ENCODE results near the gene CABCOCO1.
"Not testable (repeated sequence)": the region's sequence is repeated elsewhere in the genome, so short reads cannot be mapped to it uniquely, and the experiment has no call there.

Gene CABCOCO1

DNA sequence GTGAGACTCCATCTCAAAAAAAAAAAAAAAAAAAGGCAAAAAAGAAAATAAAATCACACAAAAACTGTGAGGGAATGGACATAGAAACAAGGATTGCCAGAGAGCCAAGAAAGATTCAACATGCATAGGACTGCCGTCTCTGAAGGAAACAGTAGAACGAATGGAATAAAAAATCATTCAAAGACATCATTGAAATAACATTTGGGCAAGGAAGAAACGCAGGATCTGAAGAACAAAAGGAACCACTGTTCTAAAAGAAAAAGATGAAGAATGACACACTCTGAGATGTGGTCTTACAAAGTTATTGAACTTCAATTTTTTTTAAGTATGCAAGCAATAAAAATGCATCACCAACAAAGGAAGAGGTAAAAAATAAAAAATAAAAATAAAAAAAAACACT is 57.2 kb downstream of the CABCOCO1 start:
- DNase-seq, result no peak

DNA sequence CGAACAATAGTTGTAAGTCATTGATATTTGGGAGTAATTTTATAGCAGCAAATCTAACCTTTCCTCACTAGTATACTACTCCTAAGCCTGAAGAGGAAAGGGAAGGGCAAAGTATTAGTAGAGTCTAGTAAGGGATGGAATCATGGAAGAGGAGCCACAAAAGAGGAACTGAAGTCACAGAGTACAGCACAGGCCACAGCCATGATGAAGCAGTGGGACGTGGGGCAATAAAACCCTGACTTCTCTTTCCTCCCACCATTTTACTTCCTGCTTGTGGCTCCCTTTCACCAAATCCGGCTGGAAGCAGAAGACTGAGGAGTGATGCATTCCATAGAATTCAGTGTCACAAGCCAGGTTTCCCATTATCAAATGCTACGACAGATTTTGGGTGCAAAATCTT is 58.7 kb downstream of the CABCOCO1 start:
- DNase-seq, result no peak

DNA sequence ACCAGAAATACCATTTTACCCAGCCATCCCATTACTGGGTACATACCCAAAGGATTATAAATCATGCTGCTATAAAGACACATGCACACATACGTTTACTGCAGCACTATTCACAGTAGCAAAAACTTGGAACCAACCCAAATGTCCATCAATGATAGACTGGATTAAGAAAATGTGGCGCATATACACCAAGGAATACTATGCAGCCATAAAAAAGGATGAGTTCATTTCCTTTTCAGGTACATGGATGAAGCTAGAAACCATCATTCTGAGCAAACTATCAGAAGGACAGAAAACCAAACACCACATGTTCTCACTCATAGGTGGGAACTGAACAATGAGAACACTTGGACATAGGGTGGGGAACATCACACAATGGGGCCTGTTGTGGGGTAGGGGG is 62.5 kb downstream of the CABCOCO1 start:
- DNase-seq, result not testable (repeated sequence)

DNA sequence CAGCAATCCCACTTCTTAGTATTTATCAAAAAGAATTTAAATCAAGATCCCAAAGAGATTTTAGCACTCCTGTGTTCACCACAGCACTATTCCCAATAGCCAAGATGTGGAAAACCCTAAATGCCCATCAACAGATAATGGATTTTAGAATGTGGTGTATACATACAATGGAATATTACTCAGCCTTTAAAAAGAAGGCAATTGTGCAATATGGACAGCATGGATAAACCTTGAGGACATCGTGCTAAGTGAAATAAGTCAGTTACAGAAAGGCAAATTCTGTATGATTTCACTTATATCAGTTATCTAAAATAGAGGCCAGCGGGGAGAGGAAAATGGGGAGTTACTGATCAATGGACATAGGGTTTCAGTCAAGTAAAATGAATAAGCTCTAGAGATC is 66.9 kb downstream of the CABCOCO1 start:
- DNase-seq, result no peak

DNA sequence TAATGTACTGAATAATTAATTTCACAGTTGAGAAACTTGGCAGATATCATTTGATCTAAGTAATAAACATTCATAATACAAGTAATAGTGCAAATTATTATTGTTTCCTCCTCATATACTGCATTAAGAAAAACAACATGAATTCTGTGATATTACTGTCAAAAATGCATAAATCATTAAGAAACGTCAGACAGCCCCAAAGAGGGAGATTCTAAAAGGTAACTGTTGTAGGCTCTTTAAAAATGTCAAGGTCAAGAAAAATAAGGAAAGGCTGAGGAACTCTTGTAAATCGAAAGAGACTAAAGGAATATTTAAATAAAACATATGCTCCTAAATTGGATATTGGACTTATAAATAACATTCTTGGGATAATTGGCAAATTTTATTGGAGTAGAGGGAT is 67.9 kb downstream of the CABCOCO1 start:
- DNase-seq, result no peak

DNA sequence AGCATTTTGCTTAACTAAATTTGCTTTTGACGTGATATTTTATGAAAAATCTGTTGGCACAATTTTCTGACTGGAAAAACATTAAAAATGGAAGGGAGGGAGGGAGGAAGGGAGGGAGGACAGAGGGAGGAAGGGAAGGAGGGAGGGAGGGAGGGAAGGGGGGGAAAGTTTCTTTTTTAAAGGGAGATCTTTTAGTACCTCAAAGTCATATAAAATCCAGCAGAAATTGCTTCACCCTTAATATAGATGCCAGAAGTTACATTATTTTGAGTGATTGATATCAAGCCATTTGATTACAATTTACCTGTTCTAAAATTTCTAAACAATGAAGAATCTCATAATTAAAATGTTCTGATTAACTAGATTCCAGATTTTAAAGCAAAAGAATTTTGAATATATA is 68.9 kb downstream of the CABCOCO1 start:
- DNase-seq, result no peak

DNA sequence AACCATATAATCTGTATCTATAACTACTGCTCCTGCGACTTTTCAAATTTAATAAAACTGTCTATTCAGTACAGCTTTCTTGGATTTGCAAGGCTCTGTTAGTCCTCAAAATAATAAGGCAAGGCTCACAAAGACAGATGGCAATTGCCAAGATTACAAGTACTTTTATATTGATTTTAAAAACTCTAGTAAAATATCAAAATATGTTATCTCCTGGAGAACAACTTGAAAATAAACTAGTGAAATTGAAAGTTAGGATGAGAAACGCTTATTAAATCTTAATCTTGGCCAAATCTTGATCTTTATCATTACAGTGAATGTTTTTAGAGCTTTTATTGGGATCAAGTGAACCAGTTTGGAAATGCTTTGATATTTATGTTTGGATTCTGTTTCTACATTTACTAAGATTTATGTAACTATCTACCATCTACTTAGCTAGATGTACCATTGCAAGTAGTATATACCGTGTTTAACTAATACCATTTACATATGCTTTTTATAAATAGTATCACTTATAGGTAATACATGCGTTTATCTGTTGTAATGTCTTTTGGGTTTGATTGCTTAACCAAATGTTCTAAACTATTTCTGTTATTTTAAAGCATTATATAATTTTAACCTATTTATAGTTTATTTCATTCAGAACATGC is 70.0 kb downstream of the CABCOCO1 start:
- no peak for DNase-seq

DNA sequence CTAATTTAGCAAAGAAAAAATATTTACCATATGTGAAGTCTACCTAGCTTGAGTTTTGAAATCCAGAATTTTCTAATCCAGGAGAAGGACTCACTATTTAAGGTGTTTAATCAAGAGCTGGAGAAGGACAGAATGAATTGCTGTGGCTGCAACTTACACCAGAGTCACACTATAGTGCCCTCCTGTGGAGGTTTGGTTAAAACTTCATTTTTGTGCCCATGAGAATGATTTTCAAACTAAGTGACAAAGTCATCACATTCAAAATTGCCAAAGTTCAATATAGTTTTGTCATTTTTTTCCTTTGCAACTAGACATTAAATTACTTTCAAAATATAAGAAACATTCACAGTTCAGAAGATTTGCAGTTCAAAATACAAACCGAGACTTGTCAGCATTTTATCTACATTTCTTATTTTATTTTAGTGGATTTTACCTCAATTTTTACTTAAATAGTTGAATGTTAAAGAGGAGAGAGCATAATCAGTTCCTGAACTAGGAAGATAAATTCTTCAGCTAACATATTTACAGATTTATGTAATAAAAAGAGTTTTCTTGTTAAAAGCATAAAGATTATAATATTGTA is 70.7 kb downstream of the CABCOCO1 start:
- DNase-seq, result peak; percentile 3

DNA sequence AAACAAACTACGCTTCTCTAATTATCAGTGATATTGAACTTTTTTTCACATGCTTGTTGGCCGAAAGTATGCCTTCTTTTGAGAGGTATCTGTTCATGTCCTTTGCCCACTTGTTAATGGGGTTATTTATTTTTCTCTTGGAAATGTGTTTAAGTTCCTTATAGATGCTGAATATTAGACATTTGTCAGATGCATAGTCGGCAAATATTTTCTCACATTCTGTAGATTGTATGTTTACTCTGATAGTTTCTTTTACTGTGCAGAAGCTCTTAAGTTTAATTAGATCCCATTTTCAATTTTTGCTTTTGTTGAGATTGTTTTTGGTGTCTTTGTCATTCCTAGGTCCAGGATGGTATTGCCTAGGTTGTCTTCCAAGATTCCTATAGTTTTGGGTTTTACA is 73.2 kb downstream of the CABCOCO1 start:
- no peak for DNase-seq

DNA sequence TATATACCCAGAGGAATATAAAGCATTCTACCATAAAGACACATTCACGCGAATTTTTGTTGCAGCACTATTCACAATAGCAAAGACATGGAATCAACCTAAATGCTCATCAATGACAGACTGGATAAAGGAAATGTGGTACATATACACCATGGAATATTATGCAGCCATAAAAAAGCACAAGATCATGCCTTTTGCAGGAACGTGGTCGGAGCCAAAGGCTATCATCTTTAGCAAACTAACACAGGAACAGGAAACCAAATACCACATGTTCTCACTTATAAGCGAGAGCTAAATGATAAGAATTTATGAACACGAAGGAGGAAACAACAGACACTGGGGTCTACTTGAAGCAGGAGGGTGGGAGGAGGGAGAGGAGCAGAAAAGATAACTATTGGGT is 74.7 kb downstream of the CABCOCO1 start:
- DNase-seq, result not testable (repeated sequence)

DNA sequence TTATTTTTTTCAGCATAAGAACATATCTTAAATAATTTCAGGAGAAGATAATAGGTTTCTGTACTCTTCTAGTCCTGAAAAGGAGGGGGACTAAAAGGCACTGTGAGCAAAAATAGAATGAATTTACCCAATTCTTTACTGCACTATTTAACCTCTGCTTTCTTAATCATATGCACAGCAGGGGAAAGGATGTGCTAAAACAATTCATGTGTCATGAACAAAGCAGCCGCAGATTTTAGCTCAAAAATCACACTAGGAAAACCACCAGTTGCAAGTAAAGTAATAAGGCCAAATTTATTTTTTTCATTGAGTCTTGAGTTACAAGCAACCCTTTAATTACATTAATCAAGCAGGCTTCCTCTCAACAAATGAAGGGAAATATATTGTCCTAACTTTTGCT is 80.1 kb downstream of the CABCOCO1 start:
- no peak for DNase-seq

DNA sequence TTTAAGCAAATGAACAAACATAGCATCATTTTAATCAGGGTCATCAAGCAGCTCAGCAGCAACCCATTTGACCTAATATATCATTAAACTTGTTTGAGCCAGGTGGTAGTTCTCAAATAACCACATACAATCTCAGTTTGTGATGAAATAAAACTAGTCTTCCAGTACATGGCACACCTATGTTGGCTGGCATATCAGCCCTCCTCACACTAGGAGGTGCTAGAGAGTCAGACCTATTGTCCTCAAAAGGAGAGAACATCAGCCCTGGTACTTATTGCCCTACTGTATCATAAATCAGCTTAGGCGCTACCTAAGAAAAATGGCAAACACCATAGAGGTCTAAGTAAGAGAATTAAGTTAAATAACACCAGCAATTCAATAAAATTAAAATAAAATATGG is 81.7 kb downstream of the CABCOCO1 start:
- DNase-seq, result no peak

DNA sequence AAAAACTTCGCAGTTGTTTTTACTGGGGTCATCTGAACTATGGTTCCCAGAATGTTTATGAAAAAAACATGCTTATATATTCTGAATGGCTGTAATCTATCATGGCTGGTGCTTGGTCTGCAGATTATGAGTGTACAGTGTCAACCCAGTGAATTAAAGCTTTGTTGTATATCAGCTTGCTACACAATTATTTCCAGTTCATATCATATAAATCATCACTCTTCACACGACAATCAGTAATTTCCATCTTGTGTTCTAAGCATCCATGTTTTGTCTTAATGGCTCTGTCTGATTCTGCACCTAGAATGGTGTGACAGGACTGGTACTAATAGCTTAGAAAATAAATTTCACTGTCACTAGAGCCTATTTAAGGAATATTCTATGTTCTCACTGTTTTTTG is 83.6 kb downstream of the CABCOCO1 start:
- no peak for DNase-seq

DNA sequence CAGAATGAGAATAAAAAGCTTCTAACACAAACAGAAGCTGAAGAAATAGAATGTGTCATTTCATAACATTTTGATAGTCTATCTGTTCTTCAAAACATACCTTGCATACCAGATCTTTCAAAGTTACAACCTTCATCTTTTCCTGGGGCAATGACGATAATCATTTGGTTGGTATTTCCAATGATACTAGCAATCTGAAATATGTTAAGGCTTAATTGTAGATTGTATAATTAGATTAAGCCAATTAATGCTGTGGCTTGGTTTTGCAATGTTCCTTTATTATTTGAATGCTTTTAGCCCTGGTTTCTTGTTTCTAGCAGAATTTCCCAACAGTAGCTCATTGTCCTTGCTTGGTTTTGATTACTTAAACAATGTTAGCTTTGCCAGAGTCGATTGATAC is 84.6 kb downstream of the CABCOCO1 start:
- DNase-seq, result no peak

DNA sequence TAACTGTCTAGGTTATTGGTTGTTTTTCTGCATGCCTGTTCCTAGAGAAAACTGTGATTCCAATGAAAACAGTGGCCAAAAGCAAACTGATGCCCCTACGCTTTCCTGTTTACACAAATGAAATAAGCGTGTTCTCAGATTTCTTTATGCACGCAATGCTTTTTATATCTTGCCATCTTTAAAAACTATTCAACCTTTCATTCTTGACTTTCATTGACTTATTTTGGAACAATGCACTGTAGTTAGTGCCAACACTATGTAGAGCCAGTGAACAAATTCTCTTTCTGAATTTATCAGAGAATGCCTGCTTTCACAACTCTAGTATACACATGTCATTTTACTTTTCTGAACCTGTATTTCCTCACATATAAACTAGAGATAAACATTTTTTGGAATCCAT is 86.6 kb downstream of the CABCOCO1 start:
- no peak for DNase-seq

DNA sequence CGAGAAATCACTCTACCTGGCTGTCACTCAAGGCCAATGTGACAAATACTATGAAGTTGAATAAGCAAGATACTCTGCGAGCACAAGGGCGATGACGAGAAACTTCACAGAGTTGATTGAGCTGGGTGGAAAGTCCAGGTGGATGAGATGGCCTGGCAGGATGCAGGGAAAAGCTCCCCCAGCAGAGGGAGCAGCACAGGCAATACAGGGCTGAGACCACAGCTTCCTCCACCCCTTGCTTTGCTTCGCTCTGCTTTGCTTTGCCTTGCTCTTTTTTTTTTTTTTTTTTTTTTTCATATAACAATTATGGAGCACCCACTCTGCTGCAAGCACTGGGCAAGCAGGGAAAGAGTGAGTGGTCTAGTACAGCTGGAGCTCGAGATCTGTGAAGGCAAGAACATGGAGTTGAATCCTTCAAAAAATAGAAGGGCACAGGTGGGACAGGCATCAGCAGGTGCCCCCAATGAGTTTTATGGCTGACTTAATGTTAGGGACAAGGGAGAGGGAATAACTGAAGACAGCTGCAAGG is 88.3 kb downstream of the CABCOCO1 start:
- DNase-seq, result peak; percentile 62

DNA sequence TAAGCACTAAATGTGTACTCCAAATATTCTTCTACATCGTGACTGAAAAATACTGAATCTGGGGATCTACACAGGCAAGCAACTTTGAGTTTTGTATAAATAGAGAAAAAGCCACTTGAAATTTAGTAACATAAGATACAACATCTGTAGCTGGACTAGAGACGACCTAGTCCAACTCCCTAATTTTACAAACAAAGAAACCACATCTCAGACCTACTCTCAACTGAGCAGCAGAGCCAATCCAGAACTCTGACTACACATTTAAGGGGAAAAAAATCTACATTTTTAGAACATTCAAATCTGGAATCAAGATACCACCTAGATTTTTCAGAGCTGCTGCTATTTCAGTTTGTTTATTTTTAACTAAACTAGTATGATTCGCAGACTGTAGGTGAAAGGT is 88.9 kb downstream of the CABCOCO1 start:
- no peak for DNase-seq

DNA sequence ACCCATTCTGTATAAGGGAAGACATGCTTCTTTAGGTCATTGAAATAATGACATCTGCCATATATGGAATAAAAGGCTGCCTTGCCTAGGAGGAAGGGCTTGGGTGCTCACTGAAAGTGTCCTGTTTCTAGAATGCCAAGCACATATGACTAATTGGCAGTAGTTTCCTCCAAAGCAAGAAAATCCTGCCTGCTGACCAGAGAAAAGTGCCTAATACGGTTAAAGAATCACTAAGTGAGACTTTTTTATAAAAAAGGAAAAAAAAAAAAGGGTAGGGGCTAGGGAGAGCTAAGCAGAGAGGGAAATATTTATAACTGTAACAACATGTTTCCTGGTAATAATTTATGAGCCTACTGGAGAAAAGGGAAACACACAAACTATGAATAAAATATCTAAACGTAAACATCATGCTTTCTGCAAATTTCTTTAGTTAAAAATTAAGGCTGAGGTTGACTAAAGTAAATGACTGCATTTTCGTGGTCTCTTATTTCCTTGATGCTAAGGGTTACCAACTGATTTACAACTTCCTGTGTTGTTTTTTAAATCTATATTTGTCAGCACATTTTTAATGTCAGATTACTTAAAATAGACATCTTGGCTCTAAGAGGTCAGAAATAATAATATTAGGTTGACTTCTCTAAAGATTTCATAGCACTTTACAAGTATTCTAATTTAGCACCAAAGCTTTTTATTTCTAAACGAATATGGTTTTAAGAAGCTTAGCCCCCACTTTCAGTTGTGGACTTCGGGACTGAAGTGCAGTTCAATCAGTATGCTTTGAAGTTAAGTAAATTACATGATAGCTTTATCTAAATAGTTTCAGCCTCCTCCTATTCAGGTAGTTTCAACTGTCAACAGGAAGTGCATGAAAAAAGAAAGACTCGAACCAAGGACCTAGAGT is 89.6 kb downstream of the CABCOCO1 start:
- no peak for DNase-seq

DNA sequence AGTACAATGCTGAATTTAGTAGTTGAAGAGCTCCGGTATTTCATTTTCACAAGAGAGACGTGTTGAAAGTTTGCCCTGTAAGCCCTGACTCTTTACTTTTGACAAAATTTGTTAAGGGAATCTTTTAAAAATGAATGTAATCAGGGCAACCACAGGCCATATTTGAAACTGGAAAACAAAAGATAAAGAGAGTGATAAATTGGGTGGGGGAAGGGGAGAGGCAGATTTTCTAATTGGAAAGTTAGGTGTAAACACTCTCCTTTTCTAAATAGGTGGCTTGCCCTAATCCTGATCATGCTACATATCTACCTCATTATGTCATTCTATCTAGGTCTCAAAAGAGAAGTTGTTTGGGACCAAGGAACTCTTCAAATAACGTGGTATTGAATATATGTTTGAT is 90.7 kb downstream of the CABCOCO1 start:
- no peak for DNase-seq

DNA sequence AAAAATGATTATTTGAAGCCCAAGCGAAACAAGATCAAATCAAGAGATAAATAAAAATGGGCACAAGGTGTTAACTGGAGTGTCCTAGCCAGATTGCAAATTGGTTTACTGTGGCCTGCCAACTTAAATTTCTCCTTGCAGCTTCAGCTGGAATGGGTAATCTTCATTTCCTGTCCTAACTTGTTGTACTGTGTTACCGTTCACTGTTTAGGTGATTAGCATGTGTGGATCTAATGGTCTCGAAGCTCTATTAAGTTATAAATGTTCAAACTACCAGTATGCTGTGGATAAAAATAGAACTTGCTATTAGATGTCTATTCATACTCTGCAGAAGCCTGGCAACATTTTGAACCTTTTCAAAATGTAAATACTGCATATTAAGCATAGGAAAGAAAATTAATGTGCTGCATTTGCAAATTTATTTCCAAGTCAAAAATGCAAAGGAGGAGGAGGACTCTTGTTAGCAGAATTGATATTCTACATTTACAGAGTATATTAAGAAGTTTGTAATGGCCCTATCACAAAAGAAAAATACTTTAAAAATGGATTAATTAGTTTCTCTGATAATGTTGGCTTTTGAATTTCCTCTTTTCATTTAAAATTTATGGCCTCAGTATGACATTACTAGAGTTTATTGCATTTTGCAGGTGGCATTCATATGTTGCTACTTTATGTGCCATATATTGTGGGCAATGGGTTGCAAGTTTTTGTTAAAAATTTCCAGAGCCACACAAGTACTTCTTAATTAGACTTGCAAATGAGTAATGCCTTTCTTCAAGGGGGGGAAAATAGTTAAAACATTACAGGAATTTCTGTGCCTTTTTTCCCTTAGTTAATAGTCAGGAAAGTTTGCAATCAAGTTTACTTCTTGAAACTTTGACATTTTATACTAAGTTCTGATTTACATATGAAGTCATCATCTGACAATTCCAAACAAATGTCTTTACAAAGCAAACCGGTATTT is 92.1 kb downstream of the CABCOCO1 start:
- no peak for DNase-seq

DNA sequence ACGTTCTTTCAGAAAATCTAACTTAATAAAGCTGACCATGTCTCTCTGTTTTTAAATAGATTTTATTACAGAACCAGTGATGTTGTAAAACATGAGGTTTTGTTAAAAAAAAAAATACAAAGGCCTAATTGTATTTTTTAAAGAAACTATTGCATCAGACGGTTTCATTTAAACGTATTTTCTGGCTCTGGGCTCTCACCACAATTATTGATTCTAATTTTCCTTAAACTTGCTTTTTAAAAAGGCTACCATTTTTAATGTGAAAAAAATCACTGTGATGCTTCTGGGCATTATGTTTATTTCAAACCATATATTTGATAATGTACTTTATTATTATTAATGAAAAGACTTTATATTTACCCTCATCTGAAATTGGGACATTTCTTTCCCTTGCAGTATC is 94.3 kb downstream of the CABCOCO1 start:
- no peak for DNase-seq

DNA sequence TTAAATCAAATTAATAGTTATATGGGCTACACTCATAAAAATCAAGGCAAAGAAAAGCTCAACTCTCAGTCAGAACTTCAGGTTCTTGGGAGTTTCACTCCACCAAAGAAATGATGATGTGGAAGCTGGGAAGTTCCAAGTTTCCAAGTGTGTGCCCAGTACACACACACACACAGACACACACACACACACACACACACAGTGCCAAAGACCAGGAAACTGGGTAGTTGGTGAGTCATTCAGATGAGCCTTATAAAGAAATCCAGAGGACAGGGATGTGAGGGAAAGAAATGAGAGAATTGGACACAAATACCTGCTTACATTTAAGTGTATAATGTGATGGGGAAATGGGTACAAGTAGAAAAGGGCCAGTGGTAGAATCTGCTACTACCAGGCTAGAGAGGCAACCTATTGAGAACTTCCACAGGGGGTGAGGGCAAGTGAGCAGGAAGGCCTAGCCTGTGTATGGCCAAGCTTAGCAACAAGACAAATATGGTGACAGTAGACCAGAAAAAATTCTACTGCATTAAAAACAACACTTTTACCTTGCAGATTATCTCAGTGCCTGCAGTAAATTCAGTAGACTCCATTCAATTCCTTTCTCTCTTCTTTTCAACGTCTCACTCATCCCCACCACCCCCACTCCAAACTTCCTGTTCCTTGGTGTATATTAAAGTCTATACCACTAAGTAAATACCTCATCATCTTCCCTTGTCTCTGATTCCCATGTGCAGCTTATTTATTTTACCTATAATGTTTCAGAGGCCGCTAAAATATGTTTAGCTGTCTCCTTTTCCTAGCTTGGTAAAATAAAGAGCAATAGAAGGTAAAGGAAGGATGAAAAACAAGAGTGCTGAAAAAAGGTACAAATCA is 95.0 kb downstream of the CABCOCO1 start:
- no peak for DNase-seq
